Esophagus muscularis mucosa (tissue), 3 donors: ENCODE measurements around the gene RHOG.

Experiments
- CTCF ChIP-seq, 3 experiments: fragments of 200-600 bp in 2 of 3; fragments of 450-650 bp in 1 of 3; sonication (generic) in 2 of 3; IDR thresholded peaks; one replicate each; pipeline ENCODE4 v1.5.1; 2017 to 2019; ENCODE audit warnings: antibody characterized with exemption in 3 of 3, mild to moderate bottlenecking in 2 of 3, moderate library complexity in 1 of 3
- POLR2AphosphoS5 ChIP-seq, 2 donors: sonication (generic); formaldehyde crosslinking; IDR thresholded peaks; one replicate each; pipeline ENCODE4 v1.6.1; 2017; ENCODE audit warnings: antibody characterized with exemption in 2 of 2

- TF ChIP-seq CTCF (IDR thresholded peaks at IDR 0.05) (no peak), POLR2AphosphoS5 (IDR thresholded peaks at IDR 0.05) (no peak)
These were observed 48.1 kb upstream of the RHOG start for GRCh38 chr11:3888876-3889275.
